Keratinocyte (primary cell): ENCODE data around the gene ACACA. TPM values are rescaled to one million over a fixed set of nuclear protein-coding genes. Genes with fewer than 3 reads are reported as not detected.
A peak's percentile ranks its signal among the peaks of the same experiment; 100 is the strongest.

Experiments
- DNase-seq: peaks from one replicate; pipeline ENCODE4 v3.0.0-alpha.2; 2011; ENCODE audit warnings: low read depth, missing footprints, low spot score
- FAIRE-seq: peaks from 2 replicates; lab custom pipeline; 2011; peaks lifted over from hg19 to GRCh38; lab: Jason Lieb, UNC
- H2AFZ ChIP-seq: 2 replicates; pipeline ENCODE4 v1.6.0; 2012; ENCODE audit warnings: low read length, control low read depth, inconsistent platforms; ENCODE audit not compliant: control insufficient read depth
- H3K27ac ChIP-seq: 2 replicates; pipeline ENCODE4 v1.5.1; 2011; ENCODE audit warnings: low read length; ENCODE audit not compliant: control insufficient read depth, insufficient read depth
- H3K27me3 ChIP-seq: 3 replicates; pipeline ENCODE4 v1.6.0; 2011; ENCODE audit warnings: low read length; ENCODE audit not compliant: control insufficient read depth, insufficient read depth; ENCODE audit errors: extremely low read depth
- H3K36me3 ChIP-seq, 2 experiments: 2 replicates in 1 of 2; 3 replicates in 1 of 2; pipeline ENCODE4 v1.5.1; 2011; ENCODE audit warnings: low read length in 2 of 2, mild to moderate bottlenecking in 1 of 2; ENCODE audit not compliant: control insufficient read depth in 2 of 2, insufficient read depth in 2 of 2; ENCODE audit errors: extremely low read depth in 1 of 2
- H3K4me1 ChIP-seq: 3 replicates; pipeline ENCODE4 v1.5.1; 2011; ENCODE audit warnings: low read length; ENCODE audit not compliant: control insufficient read depth, insufficient read depth; ENCODE audit errors: extremely low read depth
- H3K4me2 ChIP-seq: 3 replicates; pipeline ENCODE4 v1.6.0; 2011; ENCODE audit warnings: low read depth, low read length; ENCODE audit not compliant: control insufficient read depth, insufficient read depth; ENCODE audit errors: extremely low read depth
- H3K4me3 ChIP-seq, 3 experiments: fragments of 200-600 bp in 1 of 3; sonication (generic) in 1 of 3; 2 replicates in 2 of 3; 3 replicates in 1 of 3; pipeline ENCODE4 v1.5.1; 2011 to 2016; ENCODE audit warnings: low read length in 3 of 3, mild to moderate bottlenecking in 3 of 3, control low read depth in 2 of 3, inconsistent platforms in 1 of 3, low read depth in 1 of 3, mixed read lengths in 1 of 3, mixed run types in 1 of 3, moderate library complexity in 1 of 3; ENCODE audit not compliant: control insufficient read depth in 2 of 3, insufficient read depth in 2 of 3; ENCODE audit errors: extremely low read depth in 1 of 3
- H3K79me2 ChIP-seq: 2 replicates; pipeline ENCODE4 v1.6.0; 2012; ENCODE audit warnings: low read length; ENCODE audit not compliant: control insufficient read depth, insufficient read depth
- H3K9ac ChIP-seq: 3 replicates; pipeline ENCODE4 v1.6.0; 2011; ENCODE audit warnings: low read length; ENCODE audit not compliant: control insufficient read depth, insufficient read depth; ENCODE audit errors: extremely low read depth
- H3K9me1 ChIP-seq: 3 replicates; pipeline ENCODE4 v1.6.0; 2011; ENCODE audit warnings: low read length; ENCODE audit not compliant: control insufficient read depth, insufficient read depth; ENCODE audit errors: extremely low read depth
- H3K9me3 ChIP-seq: 2 replicates; pipeline ENCODE4 v1.5.1; 2012; ENCODE audit warnings: low read depth, low read length; ENCODE audit not compliant: control insufficient read depth
- H4K20me1 ChIP-seq: 3 replicates; pipeline ENCODE4 v1.6.0; 2011; ENCODE audit warnings: low read length; ENCODE audit not compliant: control insufficient read depth, insufficient read depth; ENCODE audit errors: extremely low read depth
- EZH2 ChIP-seq: IDR thresholded peaks from one replicate; pipeline ENCODE4 v1.6.1; 2012; ENCODE audit warnings: inconsistent platforms, mild to moderate bottlenecking, low read length, moderate library complexity
- dilution Hi-C: fragments of 300-500 bp; cut with MboI; formaldehyde crosslinking; loops from one replicate; pipeline ENCODE4 v1.7.0; 2020; ENCODE audit warnings: low sequenced_read_pairs; ENCODE audit not compliant: extremely low pct_ligation_motif_present
- polyA plus RNA-seq, 5 experiments: library from polyadenylated mRNA; depleted of rRNA in 3 of 5; stranded (reverse) in 3 of 5; stranded (forward) in 1 of 5; unstranded in 1 of 5; fragments of >200 nt; gene quantifications; 1 replicate in 1 of 5; 2 replicates in 3 of 5; 3 replicates in 1 of 5; pipeline versions ENCODE4 v1.2.1 to v1.2.3, GENCODE V29; 2011 to 2012; ENCODE audit warnings: missing spikeins in 2 of 5, low read depth in 1 of 5, low replicate concordance in 1 of 5
- TF ChIP-seq, protein P1 (sequence below), 3 experiments: IDR thresholded peaks in 1 of 3; conservative IDR thresholded peaks in 1 of 3; optimal IDR thresholded peaks in 1 of 3; 2 replicates in 2 of 3; 3 replicates in 1 of 3; pipeline versions ENCODE3 to v1.5.1; 2011; ENCODE audit warnings: low read length in 3 of 3, mild to moderate bottlenecking in 3 of 3, moderate library complexity in 2 of 3, control low read depth in 1 of 3, inconsistent platforms in 1 of 3; ENCODE audit not compliant: insufficient read depth in 2 of 3; ENCODE audit errors: extremely low read depth in 1 of 3

The ACACA gene
- polyA plus RNA-seq, 1 donor (not counting 4 experiments of a cell fraction or from before 2014, with no cell fraction given): 85.8 TPM

DNA sequence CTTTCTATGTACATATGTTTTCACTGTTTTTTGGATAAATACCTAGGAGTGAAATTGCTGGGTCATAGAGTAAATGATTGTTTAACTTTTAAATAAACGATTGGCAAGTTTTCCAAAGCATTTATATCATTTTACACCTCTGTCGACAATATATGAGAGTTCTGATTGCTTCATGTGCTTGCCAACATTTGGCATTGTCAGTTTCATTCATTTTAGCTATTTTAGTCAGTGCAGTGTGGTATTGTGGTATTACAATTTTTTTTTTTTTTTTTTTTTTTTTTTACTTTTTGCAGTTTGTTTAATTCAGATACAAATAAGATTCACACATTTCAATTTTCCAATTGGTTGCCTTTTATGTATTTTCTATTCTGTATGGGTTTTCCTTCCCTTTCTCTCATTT lies 26.0 kb upstream of the ACACA start:
- no peaks in the 10 kb centered on the region for H3K27me3 ChIP-seq
- DNase-seq (no peak), FAIRE-seq (no peak)
- H3K27ac ChIP-seq: no peak overlapping the region
- no peaks in the 10 kb centered on the region for H4K20me1 ChIP-seq
- no peaks in the 10 kb centered on the region for H3K9me1 ChIP-seq
- H2AFZ ChIP-seq: no peak overlapping the region
- H3K9me3 ChIP-seq: no peaks in the 10 kb centered on the region
- H3K79me2 ChIP-seq: peaks cover 4% of the 10 kb centered on the region
- no peak for TF ChIP-seq EZH2
- TF ChIP-seq, protein P1, sequence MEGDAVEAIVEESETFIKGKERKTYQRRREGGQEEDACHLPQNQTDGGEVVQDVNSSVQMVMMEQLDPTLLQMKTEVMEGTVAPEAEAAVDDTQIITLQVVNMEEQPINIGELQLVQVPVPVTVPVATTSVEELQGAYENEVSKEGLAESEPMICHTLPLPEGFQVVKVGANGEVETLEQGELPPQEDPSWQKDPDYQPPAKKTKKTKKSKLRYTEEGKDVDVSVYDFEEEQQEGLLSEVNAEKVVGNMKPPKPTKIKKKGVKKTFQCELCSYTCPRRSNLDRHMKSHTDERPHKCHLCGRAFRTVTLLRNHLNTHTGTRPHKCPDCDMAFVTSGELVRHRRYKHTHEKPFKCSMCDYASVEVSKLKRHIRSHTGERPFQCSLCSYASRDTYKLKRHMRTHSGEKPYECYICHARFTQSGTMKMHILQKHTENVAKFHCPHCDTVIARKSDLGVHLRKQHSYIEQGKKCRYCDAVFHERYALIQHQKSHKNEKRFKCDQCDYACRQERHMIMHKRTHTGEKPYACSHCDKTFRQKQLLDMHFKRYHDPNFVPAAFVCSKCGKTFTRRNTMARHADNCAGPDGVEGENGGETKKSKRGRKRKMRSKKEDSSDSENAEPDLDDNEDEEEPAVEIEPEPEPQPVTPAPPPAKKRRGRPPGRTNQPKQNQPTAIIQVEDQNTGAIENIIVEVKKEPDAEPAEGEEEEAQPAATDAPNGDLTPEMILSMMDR (optimal IDR thresholded peaks at IDR 0.05 in 1 of 3, IDR thresholded peaks at IDR 0.05 in 1 of 3, conservative IDR thresholded peaks at IDR 0.05 in 1 of 3; ENCODE audit: extremely low read depth in 1 of 3, insufficient read depth in 2 of 3, low read length in 3 of 3): no peak
- dilution Hi-C loops: no loop called here
- peaks cover 3 to 4% of the 10 kb centered on the region in 2 experiments for H3K36me3 ChIP-seq
- H3K4me2 ChIP-seq: no peak overlapping the region
- H3K4me3 ChIP-seq: no peak overlapping the region
- peaks cover 23% of the 10 kb centered on the region for H3K4me1 ChIP-seq
- H3K9ac ChIP-seq: no peak overlapping the region

GRCh38 chr17:37430051-37430627 lies 23.5 kb upstream of the ACACA start:
- FAIRE-seq (no peak), DNase-seq (peak; percentile 76)
- no peaks in the 10 kb centered on the region for H3K9me1 ChIP-seq
- TF ChIP-seq, protein P1 (optimal IDR thresholded peaks at IDR 0.05 in 1 of 3, IDR thresholded peaks at IDR 0.05 in 1 of 3, conservative IDR thresholded peaks at IDR 0.05 in 1 of 3; ENCODE audit: extremely low read depth in 1 of 3, insufficient read depth in 2 of 3, low read length in 3 of 3): no peak
- TF ChIP-seq EZH2: no peak
- H3K27ac ChIP-seq: peak overlapping the region; percentile 98
- peak overlapping the region; percentile 80 for H3K4me2 ChIP-seq
- peaks cover 4% of the 10 kb centered on the region for H3K79me2 ChIP-seq
- H3K4me1 ChIP-seq: peaks cover 23% of the 10 kb centered on the region
- H3K9ac ChIP-seq: peak overlapping the region; percentile 75
- H4K20me1 ChIP-seq: no peaks in the 10 kb centered on the region
- H2AFZ ChIP-seq: peak overlapping the region; percentile 57
- H3K36me3 ChIP-seq: peaks cover 4 to 17% of the 10 kb centered on the region in 2 experiments
- H3K27me3 ChIP-seq: no peaks in the 10 kb centered on the region
- H3K9me3 ChIP-seq: no peaks in the 10 kb centered on the region
- dilution Hi-C loops: no loop called here
- peak overlapping the region in 2 of 3 experiments; percentile 37 to 47 for H3K4me3 ChIP-seq
